Measurements from ENCODE around the gene HNRNPR. TPM values are rescaled to one million over a fixed set of nuclear protein-coding genes. Genes with fewer than 3 reads are reported as not detected.

HNRNPR gene
- total RNA-seq, 1 experiment from 2014 or later, result 152 TPM

DNA sequence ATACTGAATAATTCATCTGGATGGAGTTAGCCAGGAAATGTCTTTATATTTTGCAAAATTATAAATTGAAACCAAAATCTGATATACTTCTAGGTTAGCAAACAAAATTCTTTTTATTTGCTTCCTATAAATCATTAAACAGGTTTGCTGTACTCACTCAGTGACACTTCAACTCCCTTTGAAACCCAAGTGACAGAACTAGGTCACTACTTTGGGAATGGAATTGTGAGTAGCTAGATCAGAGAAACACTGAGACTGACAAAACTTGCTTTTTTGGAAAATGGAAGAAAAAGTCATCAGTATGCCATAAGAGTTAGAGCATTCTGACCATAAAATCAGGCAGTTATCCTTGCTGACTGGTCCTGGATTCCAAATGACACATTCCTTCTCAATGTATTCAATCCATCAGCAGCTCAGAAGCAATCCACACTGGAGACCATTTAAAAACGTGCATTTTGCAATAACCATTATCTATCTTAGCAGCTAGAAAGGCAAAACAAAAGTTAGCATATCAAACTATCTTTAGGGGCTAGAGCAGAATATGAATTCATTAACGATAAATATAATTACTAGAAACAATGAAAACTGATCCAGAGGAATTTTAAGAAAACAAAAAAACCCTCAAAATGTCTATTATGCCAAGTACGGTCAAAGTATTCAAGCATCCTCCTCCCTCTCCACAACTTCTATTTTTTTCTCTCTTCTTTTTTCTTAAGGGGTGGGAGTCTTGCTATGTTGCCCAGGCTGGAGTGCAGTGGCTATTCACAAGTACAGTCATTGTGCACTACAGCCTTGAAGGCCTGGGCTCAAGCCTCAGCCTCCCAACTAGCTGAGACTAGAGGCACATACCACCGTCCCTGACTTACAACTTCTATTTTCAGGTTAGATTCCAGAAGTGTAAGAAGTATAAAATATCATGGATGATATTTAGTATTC lies 60.1 kb downstream of the HNRNPR start:
- H3K36me3 Mint-ChIP-seq (ENCODE audit: insufficient read depth, unreplicated experiment), result peaks cover 91% of the 10 kb centered on the region
- ChIA-PET CTCF (interaction anchor here (0.5 to 1.3 kb wide), 3 partner anchors 8 to 115 kb away, joined by 3 to 4 read pairs (median 3); partner anchors contain the start of gene LUZP1), POLR2A (interaction anchor here (0.7 to 2.2 kb wide), 13 partner anchors 8 to 272 kb away, joined by 3 to 10 read pairs (median 3); partner anchors contain the start of gene HNRNPR)
- H3K27ac Mint-ChIP-seq (ENCODE audit: low read depth, unreplicated experiment), result peak overlapping the region; percentile 80
- no peaks in the 10 kb centered on the region for H3K9me3 Mint-ChIP-seq (ENCODE audit: unreplicated experiment)
- H3K4me3 Mint-ChIP-seq (ENCODE audit: unreplicated experiment), result no peak overlapping the region
- TF ChIP-seq, protein P1, sequence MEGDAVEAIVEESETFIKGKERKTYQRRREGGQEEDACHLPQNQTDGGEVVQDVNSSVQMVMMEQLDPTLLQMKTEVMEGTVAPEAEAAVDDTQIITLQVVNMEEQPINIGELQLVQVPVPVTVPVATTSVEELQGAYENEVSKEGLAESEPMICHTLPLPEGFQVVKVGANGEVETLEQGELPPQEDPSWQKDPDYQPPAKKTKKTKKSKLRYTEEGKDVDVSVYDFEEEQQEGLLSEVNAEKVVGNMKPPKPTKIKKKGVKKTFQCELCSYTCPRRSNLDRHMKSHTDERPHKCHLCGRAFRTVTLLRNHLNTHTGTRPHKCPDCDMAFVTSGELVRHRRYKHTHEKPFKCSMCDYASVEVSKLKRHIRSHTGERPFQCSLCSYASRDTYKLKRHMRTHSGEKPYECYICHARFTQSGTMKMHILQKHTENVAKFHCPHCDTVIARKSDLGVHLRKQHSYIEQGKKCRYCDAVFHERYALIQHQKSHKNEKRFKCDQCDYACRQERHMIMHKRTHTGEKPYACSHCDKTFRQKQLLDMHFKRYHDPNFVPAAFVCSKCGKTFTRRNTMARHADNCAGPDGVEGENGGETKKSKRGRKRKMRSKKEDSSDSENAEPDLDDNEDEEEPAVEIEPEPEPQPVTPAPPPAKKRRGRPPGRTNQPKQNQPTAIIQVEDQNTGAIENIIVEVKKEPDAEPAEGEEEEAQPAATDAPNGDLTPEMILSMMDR (IDR thresholded peaks at IDR 0.05; ENCODE audit: unreplicated experiment), result no peak
- H3K4me1 Mint-ChIP-seq (ENCODE audit: insufficient read depth, unreplicated experiment), result peaks cover 27% of the 10 kb centered on the region
- no peaks in the 10 kb centered on the region for H3K27me3 Mint-ChIP-seq (ENCODE audit: insufficient read depth, unreplicated experiment)
- DNase-seq (ENCODE audit: unreplicated experiment), result no peak
- no TSS peak for BruUV-seq (replicated peaks)
- intact Hi-C loops (cut with micrococcal nuclease), result loop anchor here (5.0 kb wide), 1 partner anchor 187 kb away; no protein-coding TSS in a partner anchor

DNA sequence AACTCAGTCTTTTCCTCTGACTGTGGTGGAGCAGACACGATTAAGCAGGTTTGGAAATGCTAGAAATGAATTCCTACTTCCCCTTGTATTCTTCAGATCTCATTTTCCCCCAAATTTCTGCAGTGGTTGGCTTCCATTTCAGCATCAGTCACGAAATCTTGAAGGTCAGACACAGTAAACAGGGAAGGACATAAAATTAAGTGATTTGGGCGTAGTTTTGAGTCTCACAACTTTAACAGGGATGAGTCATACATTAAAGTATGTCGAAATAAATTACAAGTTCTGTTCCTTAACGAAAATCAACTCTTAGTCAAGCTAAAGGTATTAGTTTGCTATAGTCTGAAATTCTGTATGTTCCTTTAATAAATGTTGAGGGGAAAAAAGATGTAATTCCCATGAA lies 61.1 kb downstream of the HNRNPR start:
- H3K4me3 Mint-ChIP-seq (ENCODE audit: unreplicated experiment), result peak overlapping the region; percentile 26
- H3K36me3 Mint-ChIP-seq (ENCODE audit: insufficient read depth, unreplicated experiment), result peaks cover 82% of the 10 kb centered on the region
- no TSS peak for BruUV-seq (replicated peaks)
- H3K27me3 Mint-ChIP-seq (ENCODE audit: insufficient read depth, unreplicated experiment), result no peaks in the 10 kb centered on the region
- CTCF ChIA-PET, result interaction anchor here (0.5 to 1.3 kb wide), 4 partner anchors 9 to 215 kb away, joined by 3 to 4 read pairs (median 3); no protein-coding TSS in a partner anchor
- TF ChIP-seq, protein P1 (IDR thresholded peaks at IDR 0.05; ENCODE audit: unreplicated experiment), result no peak
- H3K27ac Mint-ChIP-seq (ENCODE audit: low read depth, unreplicated experiment), result peak overlapping the region; percentile 80
- DNase-seq (ENCODE audit: unreplicated experiment), result peak; percentile 69
- POLR2A ChIA-PET, result interaction anchor here (0.7 to 2.2 kb wide), 15 partner anchors 12 to 273 kb away, joined by 3 to 12 read pairs (median 4); partner anchors contain the start of genes HNRNPR and LUZP1
- intact Hi-C loops (cut with micrococcal nuclease), result loop anchor here (5.0 kb wide), 1 partner anchor 186 kb away; no protein-coding TSS in a partner anchor
- no peaks in the 10 kb centered on the region for H3K9me3 Mint-ChIP-seq (ENCODE audit: unreplicated experiment)
- H3K4me1 Mint-ChIP-seq (ENCODE audit: insufficient read depth, unreplicated experiment), result peaks cover 32% of the 10 kb centered on the region

DNA sequence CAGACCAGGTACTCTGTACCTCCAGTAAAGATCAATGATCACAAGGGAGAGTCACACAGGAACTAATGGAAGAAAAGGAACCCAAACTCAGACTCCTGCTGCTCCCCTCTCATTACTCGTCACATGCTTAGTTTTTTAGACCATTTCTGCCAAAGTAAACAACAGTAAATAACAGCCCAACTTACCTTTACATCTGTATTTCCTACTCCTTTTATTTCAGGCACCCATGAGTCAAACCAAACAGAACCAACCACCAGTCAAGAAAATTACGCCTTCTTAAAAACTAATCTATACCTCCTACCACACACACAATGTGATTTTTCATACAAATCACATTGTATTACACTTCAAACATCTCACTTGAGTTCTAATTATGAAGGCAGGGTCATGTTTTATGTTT lies 65.4 kb downstream of the HNRNPR start:
- Mint-ChIP-seq H3K4me1 (ENCODE audit: insufficient read depth, unreplicated experiment) (peaks cover 33% of the 10 kb centered on the region), H3K4me3 (ENCODE audit: unreplicated experiment) (no peak overlapping the region), H3K36me3 (ENCODE audit: insufficient read depth, unreplicated experiment) (peaks cover 43% of the 10 kb centered on the region), H3K27me3 (ENCODE audit: insufficient read depth, unreplicated experiment) (no peaks in the 10 kb centered on the region), H3K9me3 (ENCODE audit: unreplicated experiment) (no peaks in the 10 kb centered on the region), H3K27ac (ENCODE audit: low read depth, unreplicated experiment) (peak overlapping the region; percentile 57)
- DNase-seq (ENCODE audit: unreplicated experiment), result no peak
- no TSS peak for BruUV-seq (replicated peaks)
- POLR2A ChIA-PET, result interaction anchor here (0.6 to 1.3 kb wide), 4 partner anchors 13 to 258 kb away, joined by 3 read pairs; no protein-coding TSS in a partner anchor
- TF ChIP-seq, protein P1 (IDR thresholded peaks at IDR 0.05; ENCODE audit: unreplicated experiment), result no peak
- intact Hi-C loops (cut with micrococcal nuclease), result loop anchor here (5.0 to 10.0 kb wide), 2 partner anchors 64 to 301 kb away; partner anchors contain the start of gene HTR1D
- CTCF ChIA-PET, result no interaction called here

DNA sequence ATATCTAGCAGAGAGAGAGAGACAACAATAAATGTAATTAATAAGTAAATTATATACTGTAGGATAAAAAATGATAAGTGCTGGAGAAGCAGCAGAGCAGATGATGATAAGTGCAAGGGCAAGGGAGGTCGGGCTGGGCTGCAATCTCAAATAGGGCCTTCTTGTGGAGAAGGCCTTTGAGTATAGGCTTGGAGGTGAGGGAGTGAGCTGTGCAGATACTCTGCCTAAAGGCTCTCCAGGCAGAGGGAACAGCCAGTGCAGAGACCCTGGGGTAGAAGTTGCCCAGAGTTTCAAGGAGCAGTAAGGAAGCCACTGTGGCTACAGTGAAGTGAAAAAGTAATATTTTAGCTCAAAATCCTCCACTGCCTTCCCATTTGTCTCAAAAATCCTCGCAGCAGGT lies 67.6 kb downstream of the HNRNPR start:
- intact Hi-C loops (cut with micrococcal nuclease), result loop anchor here (5.0 to 10.0 kb wide), 2 partner anchors 62 to 299 kb away; partner anchors contain the start of gene HTR1D
- no peak overlapping the region for H3K27ac Mint-ChIP-seq (ENCODE audit: low read depth, unreplicated experiment)
- DNase-seq (ENCODE audit: unreplicated experiment), result no peak
- H3K36me3 Mint-ChIP-seq (ENCODE audit: insufficient read depth, unreplicated experiment), result peaks cover 28% of the 10 kb centered on the region
- ChIA-PET CTCF (interaction anchor here (0.6 kb wide), 1 partner anchor 263 kb away, joined by 3 read pairs; no protein-coding TSS in a partner anchor), POLR2A (interaction anchor here (0.5 kb wide), 1 partner anchor 41 kb away, joined by 3 read pairs; no protein-coding TSS in a partner anchor)
- TF ChIP-seq, protein P1 (IDR thresholded peaks at IDR 0.05; ENCODE audit: unreplicated experiment), result no peak
- H3K4me3 Mint-ChIP-seq (ENCODE audit: unreplicated experiment), result no peak overlapping the region
- BruUV-seq (replicated peaks), result no TSS peak
- H3K9me3 Mint-ChIP-seq (ENCODE audit: unreplicated experiment), result no peaks in the 10 kb centered on the region
- H3K27me3 Mint-ChIP-seq (ENCODE audit: insufficient read depth, unreplicated experiment), result no peaks in the 10 kb centered on the region
- peaks cover 26% of the 10 kb centered on the region for H3K4me1 Mint-ChIP-seq (ENCODE audit: insufficient read depth, unreplicated experiment)

Data from MCF 10A (cell line).